K562 (cell line): ENCODE data around the gene ASIC3. TPM values are rescaled to one million over a fixed set of nuclear protein-coding genes. Genes with fewer than 3 reads are reported as not detected.
A peak's percentile ranks its signal among the peaks of the same experiment; 100 is the strongest.

ENCODE experiments used
- ARID2 ChIP-seq: fragments of 450-650 bp; IDR thresholded peaks from 2 replicates; pipeline ENCODE4 v1.6.1; 2017; ENCODE audit warnings: antibody characterized with exemption, mild to moderate bottlenecking
- CBX3 ChIP-seq, 2 experiments: IDR thresholded peaks; 1 replicate in 1 of 2; 2 replicates in 1 of 2; pipeline ENCODE4 v1.6.1; 2012; ENCODE audit warnings: inconsistent platforms in 2 of 2, low read length in 2 of 2, borderline replicate concordance in 1 of 2, control low read depth in 1 of 2
- CSDE1 ChIP-seq, 2 experiments: fragments of 450-650 bp; IDR thresholded peaks; 2 replicates each; pipeline ENCODE4 v1.6.1; 2016; ENCODE audit warnings: mild to moderate bottlenecking in 1 of 2
- LCOR ChIP-seq: sonication (generic); formaldehyde crosslinking; IDR thresholded peaks from 2 replicates; pipeline ENCODE4 v1.8.0; 2022; ENCODE audit warnings: mild to moderate bottlenecking, missing genetic modification reagents
- MAZ ChIP-seq, 2 experiments: fragments of 450-650 bp in 1 of 2; sonication (generic) in 1 of 2; formaldehyde crosslinking; IDR thresholded peaks in 1 of 2; conservative IDR thresholded peaks in 1 of 2; 2 replicates each; pipeline versions ENCODE4 v1.4.0 to v1.5.0; 2020; ENCODE audit warnings: mild to moderate bottlenecking in 1 of 2, missing genetic modification reagents in 1 of 2
- NFE2L1 ChIP-seq: fragments of 450-650 bp; IDR thresholded peaks from 2 replicates; pipeline ENCODE4 v1.6.1; 2016; ENCODE audit warnings: missing genetic modification characterization, low read depth, mild to moderate bottlenecking, missing compliant biosample characterization, moderate library complexity, borderline replicate concordance
- WHSC1 ChIP-seq: IDR thresholded peaks from one replicate; pipeline ENCODE4 v1.6.1; 2012; ENCODE audit warnings: low read length, control low read depth, inconsistent platforms
- ZNF408 ChIP-seq: fragments of 250-450 bp; sonication (Bioruptor Pico); IDR thresholded peaks from 2 replicates; pipeline ENCODE4 v1.4.0; 2020; ENCODE audit warnings: low read depth, mild to moderate bottlenecking, moderate library complexity
- ZNF583 ChIP-seq: fragments of 250-450 bp; sonication (Bioruptor Pico); IDR thresholded peaks from 2 replicates; pipeline ENCODE4 v1.4.0; 2020
- polyA plus RNA-seq, 8 experiments: library from polyadenylated mRNA; depleted of rRNA in 4 of 8; stranded (reverse) in 5 of 8; unstranded in 3 of 8; fragments of >200 nt; fragmentation: Nextera tagmentation in 2 of 8; fragmentation: Illumina TruSeq in 1 of 8; extraction: Ambion mirVana in 2 of 8; extraction: Trizol in 1 of 8; gene quantifications; 2 replicates each; pipeline versions ENCODE4 v1.2.1 to v1.2.3, GENCODE V29; 2011 to 2014; ENCODE audit warnings: inconsistent platforms in 1 of 8, missing spikeins in 1 of 8
- total RNA-seq, 7 experiments: library from RNA; depleted of rRNA in 6 of 7; stranded (reverse); fragments of >200 nt in 6 of 7; fragmentation: Illumina TruSeq in 2 of 7; extraction: Trizol in 2 of 7; gene quantifications; 2 replicates each; pipeline versions ENCODE4 v1.2.1 to v1.2.3, GENCODE V29; 2011 to 2021; ENCODE audit warnings: low replicate concordance in 1 of 7
- TF ChIP-seq, protein P1 (sequence below): sonication (generic); formaldehyde crosslinking; IDR thresholded peaks from 2 replicates; pipeline ENCODE4 v1.8.1; 2023; ENCODE audit warnings: mild to moderate bottlenecking, missing genetic modification reagents
- TF ChIP-seq, protein P2 (sequence below): fragments of 250-450 bp; sonication (Bioruptor Pico); IDR thresholded peaks from 2 replicates; pipeline ENCODE4 v1.4.0; 2020
- TF ChIP-seq, protein P3 (sequence below): sonication (generic); formaldehyde crosslinking; IDR thresholded peaks from 2 replicates; pipeline ENCODE4 v1.8.0; 2022; ENCODE audit warnings: mild to moderate bottlenecking, missing genetic modification reagents
- TF ChIP-seq, protein P4 (sequence below): fragments of 450-650 bp; formaldehyde crosslinking; IDR thresholded peaks from 2 replicates; pipeline ENCODE4 v1.4.0; 2020; ENCODE audit warnings: mild to moderate bottlenecking, moderate library complexity
- TF ChIP-seq, protein P5 (sequence below), 3 experiments: fragments of 200-800 bp in 1 of 3; sonication (Bioruptor generic) in 1 of 3; sonication (generic) in 1 of 3; formaldehyde crosslinking in 1 of 3; IDR thresholded peaks; 2 replicates each; pipeline versions ENCODE4 v1.6.1 to v1.8.0; 2016 to 2022; ENCODE audit warnings: mild to moderate bottlenecking in 2 of 3, missing compliant biosample characterization in 2 of 3, missing genetic modification characterization in 2 of 3, missing genetic modification reagents in 1 of 3

Gene ASIC3
- total and polyA plus RNA-seq, 9 of the 15 experiments (the other 6 are each of a cell fraction or from before 2014, with no cell fraction given) = 0.11 to 5.0 (median 0.87) TPM

DNA sequence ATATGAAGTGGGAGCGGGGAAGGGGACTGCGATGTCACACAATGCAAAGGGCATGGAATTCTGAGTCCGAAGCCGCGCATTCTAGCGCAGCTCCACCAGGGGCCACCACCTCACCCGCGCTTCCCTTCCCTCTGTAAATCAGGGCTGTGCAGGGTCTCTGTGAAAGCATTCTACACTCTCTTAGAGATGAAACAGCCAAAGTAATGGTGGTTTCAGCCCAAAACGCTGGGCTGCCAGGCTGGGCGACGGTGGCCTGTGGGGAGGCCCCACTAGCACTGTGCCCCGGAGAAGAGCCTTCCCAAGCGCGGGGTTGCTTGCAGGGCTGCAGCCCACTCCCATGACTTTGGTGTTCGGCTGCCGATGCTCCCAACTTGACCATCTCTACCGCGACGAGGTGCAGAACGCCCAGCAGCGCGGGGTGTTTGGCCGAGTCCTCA lies 35.4 kb upstream of the ASIC3 start (continued):
- TF ChIP-seq, protein P1, sequence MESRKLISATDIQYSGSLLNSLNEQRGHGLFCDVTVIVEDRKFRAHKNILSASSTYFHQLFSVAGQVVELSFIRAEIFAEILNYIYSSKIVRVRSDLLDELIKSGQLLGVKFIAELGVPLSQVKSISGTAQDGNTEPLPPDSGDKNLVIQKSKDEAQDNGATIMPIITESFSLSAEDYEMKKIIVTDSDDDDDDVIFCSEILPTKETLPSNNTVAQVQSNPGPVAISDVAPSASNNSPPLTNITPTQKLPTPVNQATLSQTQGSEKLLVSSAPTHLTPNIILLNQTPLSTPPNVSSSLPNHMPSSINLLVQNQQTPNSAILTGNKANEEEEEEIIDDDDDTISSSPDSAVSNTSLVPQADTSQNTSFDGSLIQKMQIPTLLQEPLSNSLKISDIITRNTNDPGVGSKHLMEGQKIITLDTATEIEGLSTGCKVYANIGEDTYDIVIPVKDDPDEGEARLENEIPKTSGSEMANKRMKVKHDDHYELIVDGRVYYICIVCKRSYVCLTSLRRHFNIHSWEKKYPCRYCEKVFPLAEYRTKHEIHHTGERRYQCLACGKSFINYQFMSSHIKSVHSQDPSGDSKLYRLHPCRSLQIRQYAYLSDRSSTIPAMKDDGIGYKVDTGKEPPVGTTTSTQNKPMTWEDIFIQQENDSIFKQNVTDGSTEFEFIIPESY (CRISPR knock-in tag) = peak; percentile 92
- TF ChIP-seq, protein P2, sequence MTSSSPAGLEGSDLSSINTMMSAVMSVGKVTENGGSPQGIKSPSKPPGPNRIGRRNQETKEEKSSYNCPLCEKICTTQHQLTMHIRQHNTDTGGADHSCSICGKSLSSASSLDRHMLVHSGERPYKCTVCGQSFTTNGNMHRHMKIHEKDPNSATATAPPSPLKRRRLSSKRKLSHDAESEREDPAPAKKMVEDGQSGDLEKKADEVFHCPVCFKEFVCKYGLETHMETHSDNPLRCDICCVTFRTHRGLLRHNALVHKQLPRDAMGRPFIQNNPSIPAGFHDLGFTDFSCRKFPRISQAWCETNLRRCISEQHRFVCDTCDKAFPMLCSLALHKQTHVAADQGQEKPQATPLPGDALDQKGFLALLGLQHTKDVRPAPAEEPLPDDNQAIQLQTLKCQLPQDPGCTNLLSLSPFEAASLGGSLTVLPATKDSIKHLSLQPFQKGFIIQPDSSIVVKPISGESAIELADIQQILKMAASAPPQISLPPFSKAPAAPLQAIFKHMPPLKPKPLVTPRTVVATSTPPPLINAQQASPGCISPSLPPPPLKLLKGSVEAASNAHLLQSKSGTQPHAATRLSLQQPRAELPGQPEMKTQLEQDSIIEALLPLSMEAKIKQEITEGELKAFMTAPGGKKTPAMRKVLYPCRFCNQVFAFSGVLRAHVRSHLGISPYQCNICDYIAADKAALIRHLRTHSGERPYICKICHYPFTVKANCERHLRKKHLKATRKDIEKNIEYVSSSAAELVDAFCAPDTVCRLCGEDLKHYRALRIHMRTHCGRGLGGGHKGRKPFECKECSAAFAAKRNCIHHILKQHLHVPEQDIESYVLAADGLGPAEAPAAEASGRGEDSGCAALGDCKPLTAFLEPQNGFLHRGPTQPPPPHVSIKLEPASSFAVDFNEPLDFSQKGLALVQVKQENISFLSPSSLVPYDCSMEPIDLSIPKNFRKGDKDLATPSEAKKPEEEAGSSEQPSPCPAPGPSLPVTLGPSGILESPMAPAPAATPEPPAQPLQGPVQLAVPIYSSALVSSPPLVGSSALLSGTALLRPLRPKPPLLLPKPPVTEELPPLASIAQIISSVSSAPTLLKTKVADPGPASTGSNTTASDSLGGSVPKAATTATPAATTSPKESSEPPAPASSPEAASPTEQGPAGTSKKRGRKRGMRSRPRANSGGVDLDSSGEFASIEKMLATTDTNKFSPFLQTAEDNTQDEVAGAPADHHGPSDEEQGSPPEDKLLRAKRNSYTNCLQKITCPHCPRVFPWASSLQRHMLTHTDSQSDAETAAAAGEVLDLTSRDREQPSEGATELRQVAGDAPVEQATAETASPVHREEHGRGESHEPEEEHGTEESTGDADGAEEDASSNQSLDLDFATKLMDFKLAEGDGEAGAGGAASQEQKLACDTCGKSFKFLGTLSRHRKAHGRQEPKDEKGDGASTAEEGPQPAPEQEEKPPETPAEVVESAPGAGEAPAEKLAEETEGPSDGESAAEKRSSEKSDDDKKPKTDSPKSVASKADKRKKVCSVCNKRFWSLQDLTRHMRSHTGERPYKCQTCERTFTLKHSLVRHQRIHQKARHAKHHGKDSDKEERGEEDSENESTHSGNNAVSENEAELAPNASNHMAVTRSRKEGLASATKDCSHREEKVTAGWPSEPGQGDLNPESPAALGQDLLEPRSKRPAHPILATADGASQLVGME = 0 out of 2 replicates have a peak, but pooled peaks have one; percentile 33
- TF ChIP-seq WHSC1 (no peak), LCOR (no peak), NFE2L1 (tag) (no peak), ZNF583 (0 out of 2 replicates have a peak, but pooled peaks have one; percentile 17), CBX3 (IDR thresholded peaks at IDR 0.05; ENCODE audit: borderline replicate concordance in 1 of 2, low read length in 2 of 2) (peak in 1 of 2 experiments; percentile 41; a peak in 1 of 3 replicates), ARID2 (0 out of 2 replicates have a peak, but pooled peaks have one; percentile 22), CSDE1 (IDR thresholded peaks at IDR 0.05) (no peak), MAZ (CRISPR knock-in tag; conservative IDR thresholded peaks at IDR 0.05 in 1 of 2, IDR thresholded peaks at IDR 0.05 in 1 of 2) (peak in 1 of 2 experiments; percentile 51; a peak in 2 of 4 replicates), ZNF408 (CRISPR knock-in tag) (no peak)
- TF ChIP-seq, protein P3, sequence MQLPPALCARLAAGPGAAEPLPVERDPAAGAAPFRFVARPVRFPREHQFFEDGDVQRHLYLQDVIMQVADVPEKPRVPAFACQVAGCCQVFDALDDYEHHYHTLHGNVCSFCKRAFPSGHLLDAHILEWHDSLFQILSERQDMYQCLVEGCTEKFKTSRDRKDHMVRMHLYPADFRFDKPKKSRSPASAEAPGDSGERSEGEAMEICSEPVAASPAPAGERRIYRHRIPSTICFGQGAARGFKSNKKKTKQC (CRISPR knock-in tag) = no peak
- TF ChIP-seq, protein P4, sequence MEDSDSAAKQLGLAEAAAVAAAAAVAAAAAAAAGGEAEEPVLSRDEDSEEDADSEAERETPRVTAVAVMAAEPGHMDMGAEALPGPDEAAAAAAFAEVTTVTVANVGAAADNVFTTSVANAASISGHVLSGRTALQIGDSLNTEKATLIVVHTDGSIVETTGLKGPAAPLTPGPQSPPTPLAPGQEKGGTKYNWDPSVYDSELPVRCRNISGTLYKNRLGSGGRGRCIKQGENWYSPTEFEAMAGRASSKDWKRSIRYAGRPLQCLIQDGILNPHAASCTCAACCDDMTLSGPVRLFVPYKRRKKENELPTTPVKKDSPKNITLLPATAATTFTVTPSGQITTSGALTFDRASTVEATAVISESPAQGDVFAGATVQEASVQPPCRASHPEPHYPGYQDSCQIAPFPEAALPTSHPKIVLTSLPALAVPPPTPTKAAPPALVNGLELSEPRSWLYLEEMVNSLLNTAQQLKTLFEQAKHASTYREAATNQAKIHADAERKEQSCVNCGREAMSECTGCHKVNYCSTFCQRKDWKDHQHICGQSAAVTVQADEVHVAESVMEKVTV (CRISPR knock-in tag) = peak; percentile 59
- TF ChIP-seq, protein P5, sequence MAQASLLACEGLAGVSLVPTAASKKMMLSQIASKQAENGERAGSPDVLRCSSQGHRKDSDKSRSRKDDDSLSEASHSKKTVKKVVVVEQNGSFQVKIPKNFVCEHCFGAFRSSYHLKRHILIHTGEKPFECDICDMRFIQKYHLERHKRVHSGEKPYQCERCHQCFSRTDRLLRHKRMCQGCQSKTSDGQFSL (CRISPR knock-in tag; IDR thresholded peaks at IDR 0.05) = no peak
- TF ChIP-seq, protein P5 (tag; IDR thresholded peaks at IDR 0.05) = no peak
